Testis (tissue), 3 donors: ENCODE measurements around the gene KMT5B. TPM values are rescaled to one million over a fixed set of nuclear protein-coding genes. Genes with fewer than 3 reads are reported as not detected.

Experiments used
- DNase-seq: peaks from one replicate; pipeline ENCODE4 v3.0.0-alpha.2; 2019
- H3K27ac ChIP-seq, 2 donors: fragments of 200-600 bp; sonication (generic); one replicate each; pipeline ENCODE4 v1.5.1; 2019
- H3K27me3 ChIP-seq: fragments of 200-600 bp; sonication (generic); one replicate; pipeline ENCODE4 v1.5.1; 2019
- H3K36me3 ChIP-seq: fragments of 200-600 bp; sonication (generic); one replicate; pipeline ENCODE4 v1.5.1; 2017; ENCODE audit warnings: low read depth; ENCODE audit errors: missing control alignments
- H3K4me1 ChIP-seq: fragments of 200-600 bp; sonication (generic); one replicate; pipeline ENCODE4 v1.5.1; 2019
- H3K4me3 ChIP-seq, 2 donors: fragments of 200-600 bp; sonication (generic); one replicate each; pipeline ENCODE4 v1.5.1; 2017 to 2019
- H3K9me3 ChIP-seq: fragments of 200-600 bp; sonication (generic); one replicate; pipeline ENCODE4 v1.5.1; 2017
- CTCF ChIP-seq, 3 experiments: fragments of 450-650 bp in 2 of 3; fragments of 200-600 bp in 1 of 3; sonication (generic) in 1 of 3; IDR thresholded peaks; one replicate each; pipeline ENCODE4 v1.5.1; 2016 to 2019; ENCODE audit warnings: antibody characterized with exemption in 3 of 3, mild to moderate bottlenecking in 2 of 3, moderate library complexity in 1 of 3
- POLR2A ChIP-seq: fragments of 450-650 bp; IDR thresholded peaks from one replicate; pipeline ENCODE4 v1.6.1; 2017; ENCODE audit warnings: antibody characterized with exemption, mild to moderate bottlenecking, moderate library complexity
- WGBS, 2 donors: methylation state at CpG; one replicate each; pipeline ENCODE4 v1.1.5; 2018; 5-methylcytosine and 5-hydroxymethylcytosine counted together
- intact Hi-C: fragments of 100-400 bp; cut with DNase I; formaldehyde crosslinking; loops from one replicate; pipeline ENCODE4 v1.15.1; 2023; ENCODE audit warnings: low total_unique reads
- polyA plus RNA-seq: library from polyadenylated mRNA; stranded (reverse); fragments of 350-450 nt; fragmentation: Illumina TruSeq; extraction: RNeasy Lipid Tissue Mini Kit (QIAGEN cat#74804); gene quantifications from one replicate; pipeline ENCODE4 v1.2.3, GENCODE V29; 2014; ENCODE audit warnings: low read depth, low replicate concordance; ENCODE audit not compliant: insufficient read depth
- total RNA-seq, 2 donors: library from RNA; depleted of rRNA; stranded (reverse); fragments of >200 nt; gene quantifications; one replicate each; pipeline ENCODE4 v1.2.3, GENCODE V29; 2016

KMT5B gene
- total and polyA plus RNA-seq, 3 donors from 2014 or later = 42.1 to 56.5 (median 44.1) TPM

DNA sequence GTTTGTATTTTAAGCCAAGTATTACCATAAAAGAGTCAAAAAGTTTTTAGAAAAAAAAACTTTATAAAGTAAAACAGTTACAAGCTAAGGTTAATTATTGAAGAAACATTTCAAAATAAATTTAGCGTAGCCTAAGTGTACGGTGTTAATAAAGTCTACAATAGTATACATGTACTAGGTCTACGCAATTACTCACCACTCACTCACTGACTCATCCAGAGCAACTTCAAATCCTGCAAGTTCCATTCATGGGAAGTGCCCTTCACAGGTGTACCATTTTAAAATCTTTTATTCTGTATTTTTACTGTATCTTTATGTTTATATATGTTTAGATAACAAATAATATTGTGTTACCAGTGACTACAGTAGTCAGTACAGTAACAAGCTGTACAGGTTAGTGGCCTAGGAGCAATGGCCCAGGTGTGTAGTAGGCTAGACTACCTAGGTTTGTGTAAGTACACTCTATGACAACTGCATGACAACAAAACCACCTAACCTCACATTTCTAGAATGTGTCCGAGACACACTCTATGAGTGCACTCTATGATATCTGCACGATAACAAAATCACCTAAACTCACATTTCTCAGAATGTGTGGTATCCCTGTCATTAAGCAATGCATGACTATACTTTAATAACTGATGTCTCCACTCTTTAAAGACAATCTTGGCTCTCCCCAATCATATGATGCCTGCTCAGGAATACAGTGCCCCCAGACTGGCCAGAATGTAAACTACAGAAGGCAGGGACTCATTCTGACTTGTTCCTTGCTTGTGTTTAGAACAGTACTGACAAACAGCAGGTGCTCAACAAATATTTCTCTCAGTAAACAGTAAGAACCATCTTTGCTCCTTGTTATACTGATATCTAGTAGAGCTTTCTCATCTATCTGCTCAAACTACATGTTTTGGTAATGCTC is 21.2 kb downstream of the KMT5B start:
- H3K4me3 ChIP-seq = no peak overlapping the region
- DNase-seq = no peak
- TF ChIP-seq CTCF (IDR thresholded peaks at IDR 0.05) = no peak
- no peak for TF ChIP-seq POLR2A
- H3K27me3 ChIP-seq = no peaks in the 10 kb centered on the region
- H3K9me3 ChIP-seq = no peaks in the 10 kb centered on the region
- intact Hi-C loops = no loop called here
- peaks cover 14% of the 10 kb centered on the region for H3K4me1 ChIP-seq
- no peak overlapping the region for H3K27ac ChIP-seq
- H3K36me3 ChIP-seq = no peaks in the 10 kb centered on the region
- 83 to 88% methylated on average over 5 of the region's 5 CpGs for WGBS, 2 donors

DNA sequence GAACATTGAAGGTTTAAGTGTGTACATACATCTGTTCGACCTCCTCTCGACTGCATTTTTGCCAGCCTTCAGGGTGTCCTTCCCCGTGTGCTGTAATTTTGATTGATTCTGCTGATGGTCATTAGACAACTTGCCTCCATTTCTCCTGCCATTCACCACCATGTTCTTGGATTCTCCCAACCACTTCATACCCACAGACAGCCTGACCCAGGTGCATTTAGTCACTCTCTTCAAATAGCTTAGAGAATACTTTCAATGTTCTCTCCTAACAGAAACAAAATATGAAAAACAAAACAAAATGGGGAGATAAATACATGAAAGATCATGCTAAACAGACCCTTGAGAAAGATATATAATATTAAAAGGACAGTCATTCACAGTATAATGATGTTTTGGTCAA is 23.2 kb downstream of the KMT5B start:
- Histone ChIP-seq H3K4me3 (no peak overlapping the region), H3K9me3 (no peaks in the 10 kb centered on the region), H3K36me3 (no peaks in the 10 kb centered on the region), H3K27ac (no peak overlapping the region), H3K4me1 (peaks cover 14% of the 10 kb centered on the region), H3K27me3 (no peaks in the 10 kb centered on the region)
- TF ChIP-seq CTCF (IDR thresholded peaks at IDR 0.05) = no peak
- TF ChIP-seq POLR2A = no peak
- 86 to 92% methylated on average over 3 of the region's 3 CpGs for WGBS, 2 donors
- intact Hi-C loops = no loop called here
- DNase-seq = no peak

- WGBS, 2 donors = 74 to 87% methylated on average over 3 of the region's 3 CpGs
- intact Hi-C loops = no loop called here
- Histone ChIP-seq H3K9me3 (no peaks in the 10 kb centered on the region), H3K36me3 (no peaks in the 10 kb centered on the region), H3K4me3 (no peak overlapping the region), H3K27ac (no peak overlapping the region), H3K27me3 (no peaks in the 10 kb centered on the region), H3K4me1 (peaks cover 14% of the 10 kb centered on the region)
- TF ChIP-seq CTCF (IDR thresholded peaks at IDR 0.05) (no peak), POLR2A (no peak)
- DNase-seq = no peak
Observed at GRCh38 chr11:68189082-68189481, 24.0 kb downstream of the KMT5B start.

GRCh38 chr11:68186061-68186460 is 27.0 kb downstream of the KMT5B start:
- Histone ChIP-seq H3K27me3 (no peaks in the 10 kb centered on the region), H3K36me3 (no peaks in the 10 kb centered on the region), H3K9me3 (no peaks in the 10 kb centered on the region), H3K4me3 (no peak overlapping the region), H3K4me1 (no peaks in the 10 kb centered on the region), H3K27ac (no peak overlapping the region)
- intact Hi-C loops = no loop called here
- TF ChIP-seq CTCF (IDR thresholded peaks at IDR 0.05) (no peak), POLR2A (no peak)
- no peak for DNase-seq
- WGBS, 2 donors = 71 to 77% methylated on average over 6 of the region's 6 CpGs
